ENCODE measurements around the gene RNASE13.
"Not testable (repeated sequence)": the region's sequence is repeated elsewhere in the genome, so short reads cannot be mapped to it uniquely, and the experiment has no call there.

Gene RNASE13

GRCh38 chr14:21043387-21043973, 8.9 kb upstream of the RNASE13 start:
- no peak for DNase-seq (ENCODE audit: extremely low read depth in 1 of 2, low read depth in 1 of 2)

DNA sequence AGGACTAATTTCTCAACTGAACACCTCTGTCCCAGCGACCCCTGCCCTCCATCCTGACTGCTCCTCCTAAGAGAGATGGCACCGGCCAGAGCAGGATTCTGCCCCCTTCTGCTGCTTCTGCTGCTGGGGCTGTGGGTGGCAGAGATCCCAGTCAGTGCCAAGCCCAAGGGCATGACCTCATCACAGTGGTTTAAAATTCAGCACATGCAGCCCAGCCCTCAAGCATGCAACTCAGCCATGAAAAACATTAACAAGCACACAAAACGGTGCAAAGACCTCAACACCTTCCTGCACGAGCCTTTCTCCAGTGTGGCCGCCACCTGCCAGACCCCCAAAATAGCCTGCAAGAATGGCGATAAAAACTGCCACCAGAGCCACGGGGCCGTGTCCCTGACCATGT, 8.3 kb upstream of the RNASE13 start:
- DNase-seq (ENCODE audit: extremely low read depth in 1 of 2, low read depth in 1 of 2), result no peak

GRCh38 chr14:21041676-21042433, 7.2 kb upstream of the RNASE13 start, which contains the start of gene RNASE7:
RNASE7 (plus strand) TSS chr14:21042362; CDS start chr14:21042993, 631 bp downstream.
- no peak for DNase-seq (ENCODE audit: extremely low read depth in 1 of 2, low read depth in 1 of 2)

- DNase-seq (ENCODE audit: extremely low read depth in 1 of 2, low read depth in 1 of 2), result not testable (repeated sequence)
Measured at GRCh38 chr14:21040941-21041340, 6.3 kb upstream of the RNASE13 start.

DNA sequence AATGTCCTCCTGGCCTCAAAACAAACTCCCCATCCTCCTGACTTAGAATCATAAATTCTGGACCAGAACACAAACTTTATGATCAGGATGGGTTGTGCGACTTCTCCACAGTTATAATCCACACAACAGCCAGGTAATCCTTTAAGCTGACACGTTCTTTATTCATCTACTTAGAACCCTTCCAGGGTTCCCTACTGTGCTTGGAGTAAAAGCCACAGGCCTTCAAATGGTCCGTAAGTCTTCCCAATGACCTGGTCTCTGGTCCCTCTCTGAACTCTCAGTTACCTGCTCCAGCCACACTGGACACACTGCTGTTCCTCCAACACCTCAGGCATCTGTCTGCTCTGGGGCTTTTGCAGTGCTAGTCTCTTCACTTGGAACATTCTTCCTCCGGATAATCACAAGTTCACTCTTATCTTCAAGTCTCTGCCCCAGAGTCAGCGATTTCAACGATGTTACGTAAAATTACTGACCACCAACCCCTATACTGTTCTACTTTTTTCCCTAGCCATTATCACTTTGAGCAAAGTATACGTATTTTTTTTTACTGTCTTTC, 5.8 kb upstream of the RNASE13 start:
- no peak for DNase-seq (ENCODE audit: extremely low read depth in 1 of 2, low read depth in 1 of 2)

- DNase-seq (ENCODE audit: extremely low read depth in 1 of 2, low read depth in 1 of 2), result no peak
Measured at GRCh38 chr14:21039585-21040369, 5.2 kb upstream of the RNASE13 start.

GRCh38 chr14:21038441-21039422, 4.1 kb upstream of the RNASE13 start:
- DNase-seq (ENCODE audit: extremely low read depth in 1 of 2, low read depth in 1 of 2), result no peak

GRCh38 chr14:21037156-21037555, 2.5 kb upstream of the RNASE13 start:
- DNase-seq (ENCODE audit: extremely low read depth in 1 of 2, low read depth in 1 of 2), result no peak

GRCh38 chr14:21036751-21037150, 2.1 kb upstream of the RNASE13 start:
- DNase-seq (ENCODE audit: extremely low read depth in 1 of 2, low read depth in 1 of 2), result no peak

DNA sequence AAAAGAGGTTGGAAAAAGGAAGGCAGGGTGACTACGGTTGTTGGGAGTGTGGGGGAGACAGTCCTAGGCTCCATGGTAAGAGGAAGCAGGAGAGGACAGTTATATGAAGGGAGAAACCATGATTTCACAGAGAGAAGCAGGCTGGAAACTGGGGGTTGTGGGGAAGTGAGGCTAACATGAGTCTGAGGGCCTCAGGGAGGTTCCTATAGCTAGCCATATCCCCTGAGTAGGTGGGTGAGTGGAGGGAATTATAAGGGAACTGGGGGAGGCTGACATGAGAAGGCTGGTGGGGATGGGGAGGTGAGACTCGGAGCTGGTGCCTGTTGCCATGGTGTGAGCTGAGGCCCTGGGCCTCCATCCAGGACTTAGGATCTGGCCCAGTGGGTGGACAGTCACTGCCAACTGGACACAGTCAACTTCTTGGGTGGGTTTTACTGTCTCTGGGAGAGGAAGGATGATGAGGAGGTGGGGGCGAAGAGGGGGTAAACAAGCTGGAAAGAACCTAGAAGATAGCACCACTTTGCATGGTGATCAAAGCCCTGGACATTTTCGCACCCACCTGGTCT, 1.4 kb downstream of the RNASE13 start:
- DNase-seq (ENCODE audit: extremely low read depth in 1 of 2, low read depth in 1 of 2), result no peak

DNA sequence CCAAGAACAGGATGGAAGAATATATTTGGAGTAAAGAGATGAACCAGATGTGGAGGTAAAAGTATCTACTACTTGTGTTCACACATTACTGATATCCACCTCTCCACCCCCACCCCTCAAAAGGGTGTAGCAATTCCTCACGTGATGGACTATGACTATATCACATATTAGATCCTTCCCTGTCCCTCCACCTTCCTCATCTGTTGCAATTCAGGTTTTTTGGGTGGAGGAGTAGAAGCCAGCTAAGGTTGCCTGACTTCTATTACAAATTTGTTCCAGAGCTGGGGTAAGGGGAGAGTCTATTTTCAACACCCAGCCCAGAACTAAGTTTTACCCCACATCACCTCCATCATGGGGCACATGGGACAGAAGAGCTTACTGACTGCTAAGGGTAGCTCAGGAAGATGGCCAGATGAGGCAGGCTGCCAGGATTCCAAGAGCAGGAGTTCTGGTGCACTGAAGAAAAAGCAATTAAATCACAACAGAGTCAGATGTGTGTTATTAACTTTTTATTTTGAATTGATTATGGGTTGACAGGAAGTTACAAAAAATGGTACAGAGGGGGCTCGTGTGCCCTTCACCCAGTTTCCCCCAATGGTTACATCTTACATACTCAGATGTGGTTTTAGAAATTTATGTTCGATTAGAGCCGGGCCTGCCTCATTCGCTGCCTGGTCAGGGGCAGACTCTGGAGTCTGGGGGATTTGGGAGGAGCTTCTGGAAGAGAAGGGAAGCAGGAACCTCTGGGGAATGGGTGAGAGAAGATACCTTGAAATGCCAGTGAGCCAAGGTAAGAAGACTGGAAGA, 2.1 kb downstream of the RNASE13 start:
- DNase-seq (ENCODE audit: extremely low read depth in 1 of 2, low read depth in 1 of 2), result no peak

DNA sequence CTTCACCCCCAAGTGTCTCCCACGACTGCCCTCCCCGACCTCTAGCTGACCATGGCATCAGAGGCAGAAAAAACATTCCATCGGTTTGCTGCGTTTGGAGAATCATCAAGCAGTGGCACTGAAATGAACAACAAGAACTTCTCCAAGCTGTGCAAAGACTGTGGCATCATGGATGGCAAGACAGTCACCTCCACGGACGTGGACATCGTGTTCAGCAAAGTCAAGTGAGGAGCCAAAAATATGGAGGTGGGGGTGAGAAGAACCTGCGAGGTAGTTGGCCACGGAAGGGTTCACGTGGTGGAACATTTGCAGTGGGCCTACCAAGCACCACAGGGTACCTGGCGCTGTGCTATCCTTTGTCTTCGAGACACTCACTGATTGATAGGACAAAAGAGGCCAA, 4.1 kb downstream of the RNASE13 start:
- DNase-seq (ENCODE audit: extremely low read depth in 1 of 2, low read depth in 1 of 2), result no peak

- DNase-seq (ENCODE audit: extremely low read depth in 1 of 2, low read depth in 1 of 2), result no peak
Measured at GRCh38 chr14:21029917-21030316, 4.7 kb downstream of the RNASE13 start, which contains the start of gene TPPP2. TPPP2 (plus strand) TSS chr14:21030217; CDS start chr14:21030582, 365 bp downstream.

- DNase-seq (ENCODE audit: extremely low read depth in 1 of 2, low read depth in 1 of 2), result no peak
Measured at GRCh38 chr14:21026988-21027315, 7.7 kb downstream of the RNASE13 start.

- DNase-seq (ENCODE audit: extremely low read depth in 1 of 2, low read depth in 1 of 2), result no peak
Measured at GRCh38 chr14:21026274-21026987, 8.2 kb downstream of the RNASE13 start.

GRCh38 chr14:21025371-21026273, 9.0 kb downstream of the RNASE13 start:
- no peak for DNase-seq (ENCODE audit: extremely low read depth in 1 of 2, low read depth in 1 of 2)

DNA sequence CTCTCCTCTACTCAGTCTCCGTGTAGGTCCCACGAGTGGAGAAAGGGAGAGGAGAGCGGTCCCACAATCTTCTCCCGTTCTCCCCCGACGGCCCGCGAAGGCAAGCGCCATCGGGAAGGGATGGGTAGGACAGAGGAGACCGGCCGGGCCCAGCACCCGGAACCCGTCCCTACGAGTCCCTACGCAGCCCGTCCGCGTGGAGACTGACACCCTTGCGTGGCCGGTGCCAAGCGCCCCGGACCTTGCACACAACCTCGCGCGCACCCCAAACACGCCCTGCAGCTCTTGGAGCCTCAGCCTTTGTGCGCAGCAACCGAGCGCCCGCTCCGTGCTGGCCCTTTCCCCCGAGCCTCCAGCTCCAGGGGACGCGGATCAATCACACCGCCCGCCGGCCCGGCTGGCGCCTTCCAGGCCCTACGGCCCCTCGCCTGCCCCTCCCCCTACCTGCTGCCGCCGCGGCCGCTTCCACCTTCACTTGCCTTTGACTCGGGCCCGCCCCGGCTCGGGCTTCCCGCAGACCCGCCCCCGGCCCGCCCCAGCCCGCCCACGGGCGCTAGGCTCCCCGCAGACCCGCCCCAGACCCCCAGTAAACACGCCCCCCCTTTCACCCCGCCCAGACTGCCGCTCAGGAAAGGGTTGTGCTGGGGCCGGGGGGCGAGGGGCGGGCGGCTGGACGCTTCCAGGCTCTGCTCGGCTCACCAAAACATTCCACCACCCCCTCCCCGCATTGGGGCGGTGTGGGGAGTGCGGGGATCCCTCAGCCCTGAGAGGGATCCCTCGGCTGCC, 9.8 kb downstream of the RNASE13 start, which contains the start of gene NDRG2:
Gene NDRG2 (minus strand): TSS at position 477 of the 786 bp plus-strand sequence. CDS start 1,746 bp downstream, outside the sequence.
- peak; percentile 41 to 45 for DNase-seq (ENCODE audit: extremely low read depth in 1 of 2, low read depth in 1 of 2)

All from stimulated activated CD8-positive, alpha-beta memory T cell treated with anti-CD3 and anti-CD28 coated beads, Interleukin-7, amount 100 ng/mL, for 48 hours (primary cell).